Gastrocnemius medialis (tissue), 4 donors: ENCODE data around the gene SH3BP1.

Experiments
- CTCF ChIP-seq, 5 experiments: fragments of 450-650 bp in 3 of 5; fragments of 200-600 bp in 2 of 5; sonication (generic) in 2 of 5; IDR thresholded peaks in 4 of 5; conservative IDR thresholded peaks in 1 of 5; 1 replicate in 4 of 5; 2 replicates in 1 of 5; pipeline ENCODE4 v1.5.1; 2016 to 2019; ENCODE audit warnings: antibody characterized with exemption in 5 of 5, mild to moderate bottlenecking in 3 of 5, moderate library complexity in 3 of 5
- POLR2A ChIP-seq, 2 donors: fragments of 450-650 bp; IDR thresholded peaks; one replicate each; pipeline ENCODE4 v1.6.1; 2017; ENCODE audit warnings: antibody characterized with exemption in 2 of 2, mild to moderate bottlenecking in 2 of 2, moderate library complexity in 2 of 2

GRCh38 chr22:37639070-37639760 lies at the start of gene SH3BP1:
- no peak for TF ChIP-seq CTCF (IDR thresholded peaks at IDR 0.05 in 4 of 5, conservative IDR thresholded peaks at IDR 0.05 in 1 of 5)
- no peak for TF ChIP-seq POLR2A (IDR thresholded peaks at IDR 0.05)
